Left ventricle myocardium superior (tissue), 1 donor: ENCODE measurements around the gene LRP8. TPM values are rescaled to one million over a fixed set of nuclear protein-coding genes. Genes with fewer than 3 reads are reported as not detected.

Experiments used
- ATAC-seq: fragments of 200-7000 bp; cut with Tn5 transposase; one replicate; pipeline ENCODE4 v1.9.1; 2020; ENCODE audit warnings: mild to moderate bottlenecking, moderate library complexity
- DNase-seq: peaks from one replicate; pipeline ENCODE4 v3.0.0-alpha.2; 2020
- intact Hi-C: fragments of 100-400 bp; cut with micrococcal nuclease; formaldehyde crosslinking; loops from one replicate; pipeline ENCODE4 v1.11.0; 2022
- total RNA-seq: library from RNA; stranded (reverse); fragmentation: NEBNext Ultra II Directional; extraction: Animal tissue kit (Norgen Biotek cat#: 25700); gene quantifications from one replicate; pipeline ENCODE4 v1.2.1, GENCODE V29; 2021
- donor health status: DM: no; HTN: yes; CAD: no; lungs with severe emphysema.

The LRP8 gene
- total RNA-seq, 1 donor from 2014 or later = 1.3 TPM

DNA sequence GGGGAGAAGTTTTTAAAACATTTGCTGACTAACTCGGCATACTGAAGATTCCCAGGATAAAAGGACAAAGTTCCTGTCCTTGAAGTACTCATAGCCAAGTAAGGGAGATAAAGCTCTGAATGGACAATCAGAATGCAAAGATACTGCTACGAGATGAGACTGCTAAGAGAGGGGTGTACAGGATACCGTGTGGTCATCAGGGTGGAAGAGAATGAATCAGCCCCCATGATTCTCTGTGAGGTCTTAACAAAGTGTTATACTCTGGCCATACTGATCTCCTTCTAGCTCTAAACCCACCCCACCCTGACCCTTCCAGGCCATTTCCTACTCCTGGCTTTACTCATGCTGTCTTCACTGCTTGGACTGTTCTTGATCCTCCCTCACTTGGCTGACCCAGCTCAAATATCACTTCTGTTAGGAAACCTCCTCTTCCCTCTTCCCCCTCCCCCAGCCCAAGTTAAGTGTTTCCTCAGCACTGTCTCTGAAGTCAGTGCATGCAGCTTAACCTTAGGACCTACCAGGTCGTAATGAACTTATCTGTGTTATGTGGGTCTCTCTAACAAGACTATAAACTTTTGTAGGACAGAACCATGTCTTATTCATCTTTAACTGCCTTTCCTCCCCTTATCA is 73.7 kb downstream of the LRP8 start:
- DNase-seq (no peak), ATAC-seq (no peak)

DNA sequence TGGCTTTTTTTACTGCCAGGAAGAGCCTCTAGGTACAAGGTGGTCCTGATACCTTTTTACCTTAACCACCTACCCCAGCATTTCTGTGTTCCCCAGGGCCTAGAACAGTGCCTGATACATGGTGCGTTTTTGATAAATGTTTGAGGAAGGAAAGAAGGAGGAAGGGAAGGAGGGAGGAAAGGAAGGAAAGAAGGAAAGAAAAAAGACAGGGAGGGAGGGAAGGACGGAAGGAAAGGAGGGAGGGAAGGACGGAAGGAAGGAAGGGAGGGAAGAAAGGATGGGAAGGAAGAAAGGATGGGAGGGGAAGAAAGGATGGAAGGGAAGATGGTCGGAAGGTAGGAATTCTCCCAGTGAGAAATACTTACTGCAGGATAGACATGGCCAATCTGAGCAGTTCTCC is 77.5 kb downstream of the LRP8 start:
- DNase-seq (no peak), ATAC-seq (no peak)
- intact Hi-C loops = no loop called here

More for the DNA sequence above, 73.7 kb downstream of the LRP8 start:
- intact Hi-C loops = no loop called here

DNA sequence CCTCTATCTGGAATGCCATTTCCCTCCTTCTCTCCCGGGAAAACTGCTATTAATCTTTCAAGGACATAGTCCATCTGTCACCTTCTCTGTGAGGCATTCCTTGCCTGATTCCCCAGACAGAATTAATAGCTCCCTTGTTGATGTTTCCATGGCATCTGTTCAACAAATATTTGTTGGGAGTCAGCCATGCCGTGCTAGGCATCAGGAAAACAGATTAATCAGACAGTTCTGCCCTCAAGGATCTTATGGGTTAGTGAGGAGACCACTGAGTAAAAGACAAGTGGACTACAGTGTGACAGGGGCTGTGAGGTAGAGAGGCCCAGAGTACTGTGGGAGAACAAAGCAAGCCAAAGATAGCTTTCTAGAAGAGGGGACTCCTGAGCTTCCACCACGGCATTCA is 78.2 kb downstream of the LRP8 start:
- intact Hi-C loops = no loop called here
- DNase-seq (no peak), ATAC-seq (peak; percentile 30)

DNA sequence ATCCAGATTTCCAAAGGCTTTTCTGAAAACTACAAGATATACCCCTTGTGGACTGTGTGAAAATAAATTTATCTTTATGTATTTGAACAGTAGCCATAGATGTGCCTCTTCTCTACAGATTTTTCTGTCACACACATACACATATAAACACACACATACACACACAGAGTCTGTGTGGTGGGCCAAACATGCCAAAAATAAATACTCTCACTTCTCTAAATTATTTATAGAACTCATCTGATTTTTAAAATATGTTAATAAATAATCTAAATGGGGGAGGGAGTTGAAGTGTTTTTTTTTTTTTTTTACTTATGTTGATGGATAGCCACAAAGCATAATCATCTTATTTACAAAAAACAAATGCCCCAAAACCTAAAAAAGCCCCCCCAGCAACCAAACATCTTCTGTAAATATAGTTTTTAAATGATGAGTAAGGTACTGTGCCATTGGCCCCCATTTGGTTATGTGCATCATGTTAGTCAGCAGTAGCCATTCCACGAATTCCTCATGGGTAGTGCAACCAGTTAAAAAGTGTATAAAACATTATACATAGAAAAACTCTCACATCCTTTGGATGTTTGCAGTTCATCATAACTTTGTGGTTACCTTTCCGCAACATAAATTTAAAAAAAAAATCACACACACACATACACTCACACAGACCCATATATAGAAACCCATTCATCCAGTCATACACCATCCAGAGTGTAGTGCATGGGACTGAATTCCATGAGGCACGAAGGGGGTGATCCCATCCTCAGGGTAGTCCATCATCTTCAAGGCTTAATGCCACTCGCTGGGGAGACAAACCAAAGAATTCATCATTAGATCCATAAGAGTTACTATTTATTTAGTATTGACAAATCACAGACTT is 81.4 kb downstream of the LRP8 start:
- DNase-seq (no peak), ATAC-seq (no peak)
- intact Hi-C loops = no loop called here

DNA sequence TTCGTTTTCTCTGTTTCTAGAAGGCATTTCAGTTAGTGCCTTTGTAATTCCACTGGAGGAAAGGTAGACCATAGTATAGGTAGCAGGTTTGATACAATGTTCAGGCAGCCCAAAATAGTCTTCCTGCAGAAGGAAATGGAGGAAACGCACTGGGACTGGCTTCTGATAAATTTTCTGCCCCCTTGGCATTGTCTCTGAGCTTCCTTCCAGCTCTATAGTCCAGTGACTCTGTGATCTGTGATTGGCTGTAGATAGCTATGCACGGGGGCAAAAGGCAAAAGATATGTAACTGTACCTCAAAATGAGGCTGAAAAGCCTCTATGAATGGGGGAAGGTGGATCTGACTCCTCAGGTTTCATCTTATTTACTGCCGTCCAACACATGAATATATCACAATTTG is 83.7 kb downstream of the LRP8 start:
- no peak for DNase-seq
- intact Hi-C loops = no loop called here
- no peak for ATAC-seq

DNA sequence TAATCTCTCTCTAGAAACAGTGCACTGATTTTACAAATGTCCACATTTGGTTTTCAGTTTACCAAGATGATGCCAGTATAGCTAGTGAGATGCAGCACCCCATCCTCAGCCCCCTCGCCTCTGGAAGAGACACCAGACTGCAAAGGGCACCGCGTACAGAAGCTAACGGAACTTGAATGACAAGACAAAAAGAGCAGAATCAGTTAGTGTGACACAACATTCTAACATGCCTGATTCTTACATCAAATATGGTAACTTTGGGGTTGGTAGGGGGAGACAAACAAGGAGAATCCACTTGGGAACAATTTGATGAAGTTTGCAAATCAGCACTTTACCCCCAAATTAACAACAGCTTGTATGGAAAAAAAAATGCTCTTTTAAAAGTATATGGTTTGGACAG is 85.5 kb downstream of the LRP8 start:
- intact Hi-C loops = no loop called here
- ATAC-seq (no peak), DNase-seq (no peak)

DNA sequence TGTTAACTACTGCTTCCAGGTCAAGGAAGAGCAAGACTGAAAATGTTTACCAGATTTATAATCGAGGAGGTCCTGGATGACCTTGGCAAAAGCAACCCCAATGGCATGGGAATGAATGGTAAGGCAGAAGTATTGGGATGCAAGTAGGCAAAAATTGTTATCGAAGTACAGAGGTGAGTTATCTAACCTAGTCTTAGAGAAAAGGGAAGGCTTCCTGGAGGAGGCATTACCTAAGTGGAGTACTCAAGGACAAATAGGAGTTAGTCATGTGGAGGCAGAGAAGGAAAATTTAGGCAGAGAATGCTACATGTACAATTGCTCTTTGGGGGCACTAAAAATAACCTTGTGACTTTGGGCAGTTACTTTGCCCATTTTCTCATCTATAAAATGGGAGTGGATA is 86.0 kb downstream of the LRP8 start:
- DNase-seq (no peak), ATAC-seq (no peak)
- intact Hi-C loops = no loop called here

DNA sequence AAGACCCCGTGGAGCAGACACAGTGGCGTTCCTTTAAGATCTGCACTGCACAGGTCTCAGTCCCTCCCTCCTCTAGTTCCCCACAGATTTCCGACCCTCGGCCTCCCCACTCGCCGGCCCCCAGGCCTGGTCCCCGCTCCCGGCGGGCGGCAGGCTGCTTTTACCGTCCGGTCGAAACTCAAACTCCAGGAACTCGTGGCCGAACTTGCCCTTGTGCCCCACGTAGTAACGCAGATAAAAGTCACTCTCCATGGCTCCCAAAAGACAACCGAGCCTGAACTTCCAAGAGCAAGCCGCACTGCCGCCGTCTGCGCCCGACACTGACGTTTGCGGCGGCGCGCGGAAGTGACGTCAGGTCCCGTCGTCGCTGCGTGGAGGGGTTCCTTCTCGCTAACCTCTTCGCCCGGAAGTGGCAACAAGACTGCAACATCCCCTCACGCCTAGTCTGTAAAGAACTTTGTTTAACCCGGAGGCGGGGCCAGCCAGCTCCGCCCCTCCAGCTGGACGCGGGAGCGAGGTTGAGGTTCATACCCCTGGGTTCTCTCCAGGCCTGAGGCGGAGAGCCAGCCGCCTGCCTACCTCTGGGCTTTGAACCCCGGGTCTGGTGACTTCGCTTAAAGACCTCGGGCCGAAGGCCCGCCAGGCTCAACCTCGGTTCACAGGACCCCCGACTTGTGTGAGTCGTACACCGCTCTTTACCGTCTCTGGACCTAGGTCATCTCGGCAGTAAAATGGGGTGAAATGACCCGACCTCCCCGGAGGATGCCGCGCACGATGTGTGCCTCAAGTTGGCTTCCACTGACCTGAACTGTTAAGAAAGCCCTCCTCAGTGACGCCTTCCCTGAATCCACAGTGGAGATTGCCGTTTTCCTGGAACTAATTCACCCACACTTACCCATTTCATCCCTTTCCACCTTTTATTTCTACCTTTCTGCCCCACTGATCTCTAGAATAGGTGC is 89.4 kb downstream of the LRP8 start, which contains the start of gene MAGOH:
TSS of gene MAGOH (minus strand) at position 322 of the 959 bp plus-strand sequence. CDS start at position 252, 70 bp downstream.
- peak; percentile 95 for DNase-seq
- peak; percentile 97 for ATAC-seq
- intact Hi-C loops = no loop called here

DNA sequence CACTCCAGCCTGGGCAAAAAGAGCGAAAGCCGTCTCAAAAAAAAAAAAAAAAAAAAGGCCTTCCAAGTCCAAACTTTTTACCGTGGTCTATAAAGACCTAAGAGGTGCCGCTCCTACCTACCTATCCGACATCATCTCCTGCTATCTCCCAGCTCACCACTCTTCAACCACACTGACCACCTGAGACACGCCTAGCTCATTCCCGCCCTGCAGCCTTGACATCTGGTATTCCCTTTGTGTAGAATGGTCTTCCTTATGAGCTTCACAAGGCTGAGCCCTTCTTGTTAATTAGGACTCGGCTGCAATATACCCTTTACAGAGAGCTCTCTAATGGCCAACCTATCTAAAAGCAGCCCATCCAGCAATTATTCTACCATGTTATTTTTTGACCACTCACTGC is 90.2 kb downstream of the LRP8 start:
- ATAC-seq = no peak

DNA sequence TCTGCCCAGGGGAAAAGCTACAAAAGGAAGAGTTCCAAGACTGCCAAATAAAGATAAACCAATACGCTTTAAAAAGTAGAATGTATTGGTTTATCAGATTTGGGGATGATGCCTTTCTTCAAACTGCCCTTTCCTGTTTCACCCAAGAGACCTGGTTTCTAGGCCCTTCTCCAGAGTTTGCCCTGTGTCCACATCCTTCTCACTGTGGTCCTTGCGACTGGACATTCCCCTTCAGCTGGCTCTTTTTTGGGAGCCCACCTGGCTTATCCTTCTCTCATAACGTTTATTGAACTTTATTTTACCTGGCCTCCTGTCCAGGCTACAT is 106.9 kb downstream of the LRP8 start:
- ATAC-seq (no peak), DNase-seq (no peak)

More for the DNA sequence above, 90.2 kb downstream of the LRP8 start:
- intact Hi-C loops = no loop called here
- DNase-seq = no peak

DNA sequence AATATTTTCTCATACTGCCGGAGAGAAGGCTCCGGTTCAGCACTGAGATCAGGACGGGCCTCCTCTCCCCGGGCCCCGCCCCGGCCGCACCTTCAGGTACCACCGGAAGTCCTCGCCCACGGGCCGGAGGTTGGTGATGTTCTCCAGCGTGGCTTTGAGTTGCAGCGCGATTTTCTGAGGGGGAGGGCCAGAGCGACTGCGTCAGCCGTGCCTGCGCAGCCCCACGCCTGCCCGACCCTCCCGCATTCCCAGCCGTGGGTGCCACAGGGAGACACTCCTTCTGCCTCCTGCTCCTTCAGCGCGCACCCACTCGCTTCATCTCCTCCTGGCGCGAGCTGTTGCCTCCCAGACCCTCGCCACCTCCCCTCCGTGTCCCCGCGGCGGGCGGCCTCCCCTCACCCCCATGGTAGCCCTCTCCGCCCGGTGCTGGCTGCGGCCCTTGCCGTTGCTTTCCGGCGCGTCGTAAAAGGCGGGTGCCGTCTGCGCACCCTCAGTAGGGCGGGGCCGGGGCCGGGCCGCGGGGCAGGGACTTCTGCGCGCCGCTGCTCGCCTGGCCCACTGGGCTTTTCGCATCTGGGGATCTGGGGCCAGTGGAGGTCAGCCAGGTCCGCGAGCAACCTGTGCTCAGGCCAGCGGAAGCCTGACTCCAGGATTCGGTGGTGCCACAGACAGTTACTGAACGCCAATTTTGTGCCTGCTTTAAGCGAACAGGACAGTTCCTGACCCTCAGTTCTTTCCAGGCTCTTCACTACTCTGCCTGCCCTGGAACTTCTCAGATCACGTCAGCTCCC is 107.5 kb downstream of the LRP8 start, which contains the start of gene CZIB:
TSS of gene CZIB (minus strand) at position 464 of the 791 bp plus-strand sequence. CDS start at position 405, 59 bp downstream.
- peak; percentile 98 for ATAC-seq
- DNase-seq = peak; percentile 99
- intact Hi-C loops = no loop called here

More for the DNA sequence above, 106.9 kb downstream of the LRP8 start:
- intact Hi-C loops = no loop called here

DNA sequence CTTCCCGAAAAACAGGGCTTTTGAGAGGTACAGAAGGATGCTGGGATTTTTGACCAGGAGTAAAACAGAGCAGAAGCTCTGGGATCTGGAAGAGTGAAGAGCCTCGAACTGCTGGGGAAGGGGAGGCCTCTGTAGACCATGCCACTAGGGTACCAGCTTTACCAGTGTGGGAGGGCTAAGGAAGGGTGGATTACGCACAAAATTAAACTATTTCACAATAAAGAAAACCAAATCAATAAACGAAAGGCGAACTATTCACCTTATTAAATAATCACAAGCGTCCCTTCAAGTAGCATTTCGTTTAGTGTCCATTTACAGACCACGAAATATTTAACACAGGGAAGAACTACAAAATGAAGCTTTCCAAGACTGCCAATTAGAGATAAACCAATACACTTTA is 108.2 kb downstream of the LRP8 start:
- DNase-seq (no peak), ATAC-seq (no peak)
- intact Hi-C loops = no loop called here

DNA sequence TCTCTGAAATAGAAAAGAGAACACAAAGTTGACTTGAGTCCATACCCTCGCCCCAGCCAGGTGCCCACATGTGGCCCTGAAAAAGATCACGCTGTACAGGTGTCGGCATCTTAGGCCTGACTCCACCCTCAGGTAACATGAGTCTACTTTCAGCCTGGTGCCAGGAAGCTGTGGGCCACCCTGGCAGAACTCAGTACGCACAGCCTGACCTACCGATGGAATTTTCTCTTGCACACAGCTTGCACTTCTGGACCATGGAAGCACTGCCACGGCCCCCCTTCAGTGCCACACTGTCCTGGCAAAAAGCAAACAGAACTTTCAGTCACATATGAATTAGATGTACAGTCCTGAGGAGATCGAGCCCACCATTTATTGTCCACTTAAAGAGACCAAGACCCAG is 109.7 kb downstream of the LRP8 start:
- no peak for ATAC-seq
- intact Hi-C loops = no loop called here
- no peak for DNase-seq

DNA sequence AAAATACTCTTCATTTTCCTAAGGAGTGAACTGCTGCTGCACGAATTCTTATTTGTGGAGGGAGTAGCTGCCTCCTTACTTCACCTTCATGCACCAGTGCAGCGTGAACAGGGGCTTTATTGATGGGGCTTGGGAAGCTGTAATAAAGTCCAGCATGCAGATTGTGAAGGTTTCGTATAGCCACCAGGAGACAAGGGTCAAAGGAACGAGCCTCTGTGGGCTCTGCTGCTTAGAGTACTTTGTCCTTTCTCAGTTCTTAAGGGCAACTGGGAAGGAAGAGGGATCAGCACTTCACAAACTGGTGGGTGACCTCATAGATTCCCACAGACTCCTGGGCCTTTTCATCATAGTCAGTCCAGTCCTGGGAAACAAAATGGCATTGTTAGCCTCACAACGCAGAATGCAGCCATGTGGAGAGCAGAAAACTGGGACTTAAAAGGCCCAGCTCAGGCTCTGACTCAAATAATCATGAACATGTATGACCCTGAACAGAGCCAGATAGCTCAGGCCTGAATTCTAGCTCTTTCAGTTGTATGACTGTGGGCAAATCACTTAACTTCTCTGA is 113.4 kb downstream of the LRP8 start:
- DNase-seq (no peak), ATAC-seq (no peak)
- intact Hi-C loops = no loop called here

DNA sequence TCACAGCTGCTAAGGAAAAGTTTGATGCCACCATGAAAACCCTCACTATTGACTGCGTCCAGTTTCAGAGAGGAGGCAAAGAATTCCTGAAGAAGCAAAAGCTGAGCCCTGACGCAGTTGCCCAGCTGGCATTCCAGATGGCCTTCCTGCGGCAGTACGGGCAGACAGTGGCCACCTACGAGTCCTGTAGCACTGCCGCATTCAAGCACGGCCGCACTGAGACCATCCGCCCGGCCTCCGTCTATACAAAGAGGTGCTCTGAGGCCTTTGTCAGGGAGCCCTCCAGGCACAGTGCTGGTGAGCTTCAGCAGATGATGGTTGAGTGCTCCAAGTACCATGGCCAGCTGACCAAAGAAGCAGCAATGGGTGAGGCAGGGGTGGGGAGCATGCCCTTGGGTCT is 116.9 kb downstream of the LRP8 start:
- intact Hi-C loops = no loop called here
- ATAC-seq = no peak
- DNase-seq = no peak

DNA sequence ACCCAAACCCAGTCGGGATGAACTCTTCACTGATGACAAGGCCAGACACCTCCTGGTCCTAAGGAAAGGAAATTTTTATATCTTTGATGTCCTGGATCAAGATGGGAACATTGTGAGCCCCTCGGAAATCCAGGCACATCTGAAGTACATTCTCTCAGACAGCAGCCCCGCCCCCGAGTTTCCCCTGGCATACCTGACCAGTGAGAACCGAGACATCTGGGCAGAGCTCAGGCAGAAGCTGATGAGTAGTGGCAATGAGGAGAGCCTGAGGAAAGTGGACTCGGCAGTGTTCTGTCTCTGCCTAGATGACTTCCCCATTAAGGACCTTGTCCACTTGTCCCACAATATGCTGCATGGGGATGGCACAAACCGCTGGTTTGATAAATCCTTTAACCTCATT is 117.5 kb downstream of the LRP8 start:
- ATAC-seq = no peak
- DNase-seq = no peak
- intact Hi-C loops = no loop called here

DNA sequence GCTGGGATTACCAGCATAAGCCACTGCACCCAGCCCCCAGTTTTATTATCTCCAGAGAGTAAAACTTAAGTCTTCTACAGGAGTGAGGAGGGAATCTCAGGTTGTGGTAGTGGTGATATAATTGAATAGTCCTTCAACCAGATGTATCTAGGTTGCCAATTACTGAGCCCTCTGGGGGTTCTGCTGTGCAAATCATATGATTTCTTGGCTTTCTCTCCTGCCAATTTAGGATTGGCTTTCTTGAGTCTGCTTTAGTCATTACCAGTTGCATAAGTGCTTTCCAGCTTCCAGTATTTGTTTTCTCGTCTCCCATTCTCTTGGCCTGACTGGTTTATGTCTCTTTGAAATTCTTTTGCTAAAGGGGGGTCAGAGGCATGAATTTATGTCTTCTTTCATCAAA is 120.1 kb downstream of the LRP8 start:
- ATAC-seq = peak; percentile 24

DNA sequence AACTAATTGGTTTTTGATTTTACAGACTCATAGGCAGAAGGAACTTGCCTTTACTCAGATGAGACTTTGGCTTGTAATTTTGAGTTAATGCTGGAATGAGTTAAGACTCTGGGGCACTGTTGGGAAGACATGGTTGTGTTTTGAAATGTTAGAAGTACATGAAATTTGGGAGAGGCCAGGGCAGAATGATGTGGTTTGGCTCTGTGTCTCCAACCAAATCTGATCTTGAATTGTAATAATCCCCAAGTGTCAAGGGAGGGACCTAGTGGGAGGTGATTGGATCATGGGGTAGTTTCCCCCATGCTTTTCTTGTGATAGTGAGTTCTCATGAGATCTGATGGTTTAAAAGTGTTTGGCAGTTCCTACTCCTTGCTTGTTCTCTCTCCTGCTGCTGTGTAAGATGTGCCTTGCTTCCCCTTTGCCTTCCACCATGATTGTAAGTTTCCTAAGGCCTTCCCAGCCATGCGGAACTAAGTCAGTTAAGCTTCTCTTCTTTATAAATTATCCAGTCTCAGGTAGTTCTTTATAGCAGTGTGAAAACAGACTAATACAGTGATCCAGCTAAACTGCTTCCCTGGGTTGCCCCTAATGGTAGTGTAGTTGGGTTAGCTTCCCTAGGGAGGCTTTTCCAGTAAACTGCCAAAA is 121.0 kb downstream of the LRP8 start:
- intact Hi-C loops = no loop called here

More for the DNA sequence above, 120.1 kb downstream of the LRP8 start:
- DNase-seq = no peak
- intact Hi-C loops = no loop called here

More for the DNA sequence above, 121.0 kb downstream of the LRP8 start:
- ATAC-seq (no peak), DNase-seq (no peak)
